Left cardiac atrium (tissue), 4 donors: Measurements from ENCODE around the gene CAMK1. TPM values are rescaled to one million over a fixed set of nuclear protein-coding genes. Genes with fewer than 3 reads are reported as not detected.

Experiments used
- ATAC-seq, 2 donors: fragments of 200-7000 bp; cut with Tn5 transposase; one replicate each; pipeline ENCODE4 v1.9.1; 2020; ENCODE audit warnings: mild to moderate bottlenecking in 2 of 2, moderate library complexity in 2 of 2
- DNase-seq: peaks from one replicate; pipeline ENCODE4 v3.0.0-alpha.2; 2020
- intact Hi-C, 2 donors: fragments of 100-400 bp; cut with DNase I; formaldehyde crosslinking; loops; one replicate each; pipeline versions ENCODE4 v1.14.1 to v1.15.1; 2022 to 2023
- total RNA-seq, 2 donors: library from RNA; stranded (reverse); fragmentation: NEBNext Ultra II Directional; extraction: Animal tissue kit (Norgen Biotek cat#: 25700); gene quantifications; one replicate each; pipeline ENCODE4 v1.2.1, GENCODE V29; 2021
- donor health status: DM: no; HTN: yes; CAD: no.
- donor health status: DM: no; HTN: yes; CAD: no; lungs with severe emphysema.
- donor health status: DM: yes; HTN: yes; CAD: no.
- donor health status: Dilated cardiomyopathy.

CAMK1 gene
- total RNA-seq, 2 donors from 2014 or later, result 24.2 to 27.4 TPM

DNA sequence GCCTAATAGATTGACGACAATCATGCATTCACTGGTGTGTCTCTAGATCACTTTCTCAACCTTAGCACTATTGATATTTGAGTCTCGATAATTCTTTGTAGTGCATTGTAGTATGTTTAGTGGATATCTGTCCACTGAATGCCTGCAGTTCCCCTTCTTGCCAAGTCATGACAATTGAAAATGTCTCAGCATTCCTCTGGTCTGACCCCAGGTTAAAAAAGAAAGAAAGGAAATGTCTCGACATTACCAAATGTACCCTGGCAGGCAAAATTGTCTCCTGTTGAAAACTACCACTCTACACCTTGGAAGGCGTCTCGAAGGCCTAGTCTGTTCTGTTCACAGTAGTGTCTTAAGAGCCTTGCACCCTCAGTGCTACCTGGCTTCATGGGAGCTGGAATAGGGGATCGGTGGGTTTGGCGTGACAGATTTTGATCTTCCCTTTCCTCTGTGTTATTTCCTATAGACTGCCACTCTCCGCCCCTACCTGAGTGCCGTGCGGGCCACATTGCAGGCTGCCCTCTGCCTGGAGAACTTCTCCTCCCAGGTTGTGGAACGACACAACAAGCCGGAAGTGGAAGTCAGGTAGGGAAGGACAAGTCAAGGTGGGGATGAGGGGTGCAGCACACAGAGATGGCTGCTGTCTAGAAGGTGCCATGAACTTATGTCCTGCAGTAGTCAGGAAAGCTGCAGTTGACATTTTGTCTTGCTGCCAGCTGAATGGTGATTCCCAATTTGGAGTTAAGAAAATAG, 27.6 kb upstream of the CAMK1 start:
- no peak for ATAC-seq
- intact Hi-C loops, result no loop called here
- DNase-seq, result no peak

DNA sequence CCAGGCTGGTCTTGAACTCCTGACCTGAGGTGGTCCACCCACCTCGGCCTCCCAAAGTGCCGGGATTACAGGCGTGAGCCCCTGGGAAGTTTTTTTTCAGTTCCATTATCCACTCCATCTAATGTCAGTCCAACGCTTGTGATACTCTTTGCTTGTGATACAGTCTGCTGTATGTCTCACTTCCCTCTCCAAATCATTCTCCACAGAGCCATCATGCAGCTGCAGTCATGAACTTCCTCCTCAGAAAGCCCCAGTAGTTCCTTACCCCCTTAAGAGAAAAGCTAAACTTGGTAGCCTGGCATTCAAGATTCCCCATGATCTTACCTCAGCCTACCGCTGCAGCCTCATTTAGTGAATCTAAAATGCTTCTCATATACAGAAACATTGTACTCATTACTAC, 25.5 kb upstream of the CAMK1 start:
- DNase-seq (no peak), ATAC-seq (no peak)
- intact Hi-C loops, result no loop called here

DNA sequence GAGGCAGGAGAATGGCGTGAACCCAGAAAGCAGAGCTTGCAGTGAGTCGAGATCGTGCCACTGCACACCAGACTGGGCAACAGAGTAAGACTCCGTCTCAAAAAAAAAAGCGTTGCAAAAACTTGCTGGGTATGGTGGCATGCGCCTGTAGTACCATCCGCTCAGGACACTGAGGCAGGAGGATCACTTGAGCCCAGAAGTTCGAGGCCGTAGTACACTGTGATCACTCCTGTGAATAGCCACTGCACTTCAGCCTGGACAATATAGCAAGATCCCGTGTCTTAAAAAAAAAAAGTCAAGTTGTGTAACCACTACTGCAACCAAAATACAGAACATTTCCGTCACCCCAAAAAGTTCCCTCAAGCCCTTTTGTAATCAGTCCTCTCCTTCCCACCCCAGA, 24.7 kb upstream of the CAMK1 start:
- ATAC-seq (no peak), DNase-seq (no peak)
- intact Hi-C loops, result no loop called here

DNA sequence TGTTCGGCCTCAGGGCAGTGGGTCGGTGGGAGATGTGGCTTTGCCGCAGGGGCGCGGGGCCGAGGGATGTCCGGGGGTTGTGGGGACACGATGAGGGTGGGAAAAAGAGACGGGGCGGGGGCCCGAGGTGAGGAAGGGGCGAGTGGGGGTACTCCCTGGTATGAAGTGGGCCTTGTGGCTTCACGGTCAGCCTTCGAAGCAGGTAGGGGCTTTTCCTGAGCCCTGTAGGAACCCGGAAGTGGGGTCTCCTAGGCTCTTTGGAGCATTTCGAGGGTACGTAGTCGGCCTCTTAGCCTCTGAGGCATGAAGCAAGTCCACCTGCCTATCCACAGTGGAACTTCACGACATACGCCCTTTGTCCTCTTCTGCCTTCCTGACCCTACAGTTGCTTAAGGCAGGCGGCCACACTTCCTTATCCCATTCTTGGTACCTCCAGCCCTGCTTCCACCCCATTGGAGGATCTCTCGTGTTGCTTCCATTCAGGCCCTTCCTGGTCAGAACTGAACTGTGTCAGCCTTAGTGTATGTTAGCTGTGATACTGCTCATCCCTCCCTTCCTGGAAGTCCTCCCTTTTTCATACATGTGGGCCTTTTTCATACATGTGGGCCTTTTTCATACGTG, 23.5 kb upstream of the CAMK1 start:
- intact Hi-C loops, result no loop called here
- ATAC-seq (peak; percentile 1 to 23), DNase-seq (peak; percentile 37)

DNA sequence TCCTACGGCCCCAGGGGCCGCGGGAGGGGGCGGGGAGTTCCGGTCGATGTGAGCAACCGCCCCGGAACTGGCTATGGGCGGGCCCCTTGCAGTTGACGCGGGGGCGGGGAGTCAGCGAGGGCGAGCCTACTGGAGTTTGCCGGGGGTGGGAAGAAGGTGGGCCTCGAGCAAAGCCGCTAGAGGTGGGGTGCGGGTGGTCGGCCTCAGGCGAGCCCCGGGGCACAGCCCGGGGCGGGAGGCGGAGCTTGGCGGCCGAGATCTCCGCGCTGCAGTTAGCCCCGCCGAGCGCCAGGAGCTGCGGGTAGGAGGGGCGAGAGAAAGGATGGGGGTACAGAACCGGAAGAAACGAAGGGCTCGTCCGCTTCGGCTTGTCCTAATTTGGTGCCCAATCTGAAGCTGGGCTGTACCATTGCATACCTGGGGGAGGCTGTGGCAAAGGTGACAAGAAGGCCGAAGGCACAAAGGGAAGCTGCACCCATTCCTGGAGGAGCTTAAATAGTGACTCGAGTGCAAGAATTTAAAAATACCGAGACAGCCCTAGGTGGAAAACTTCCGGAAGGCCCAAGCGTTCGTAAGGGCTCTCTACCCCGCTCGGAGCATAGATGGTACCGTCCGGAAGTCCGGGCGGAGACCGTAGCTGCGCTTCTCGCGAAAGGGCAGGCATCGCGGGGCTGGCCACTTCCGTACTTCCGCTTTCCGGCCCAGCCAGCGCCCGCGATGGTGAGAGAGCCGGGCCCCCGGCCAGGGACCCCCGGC, 22.8 kb upstream of the CAMK1 start, which contains the start of the genes ARPC4 and TADA3:
Gene ARPC4 (plus strand): TSS at position 678 of the 756 bp plus-strand sequence. CDS start 40 bp downstream, at position 718.
Gene TADA3 (minus strand): TSS at position 69 of the 756 bp plus-strand sequence. CDS start 1,007 bp downstream, outside the sequence.
- peak; percentile 94 to 95 for ATAC-seq
- intact Hi-C loops, result no loop called here

DNA sequence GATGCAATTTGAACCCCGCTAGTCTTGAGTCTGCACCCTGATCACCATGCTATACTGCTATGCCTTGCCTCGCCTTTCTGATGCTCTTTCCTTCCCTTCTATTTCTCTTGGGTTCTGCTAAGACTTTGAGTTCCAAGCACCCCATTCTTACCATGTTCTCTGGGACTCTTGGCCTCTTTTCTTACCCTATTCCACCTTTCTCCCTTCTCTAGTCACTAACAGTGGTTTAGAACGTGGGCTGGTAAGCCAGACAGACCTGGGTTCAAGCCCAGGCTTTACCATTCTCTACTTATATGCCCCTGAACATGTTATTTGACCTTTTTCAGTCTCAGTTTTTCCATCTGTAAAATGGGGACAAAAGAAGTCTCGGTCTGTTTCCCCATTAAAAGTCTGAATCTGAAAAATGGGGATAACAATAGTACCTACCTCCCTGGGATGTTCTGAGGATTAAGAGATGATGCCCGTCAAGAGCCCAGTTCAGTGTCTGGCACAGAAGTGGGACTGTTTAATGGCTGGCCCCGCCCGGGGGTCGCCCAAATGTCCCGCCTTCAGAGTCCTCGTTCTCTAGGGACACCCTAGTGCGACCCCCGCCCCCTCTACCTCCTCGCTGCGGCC, 22.1 kb upstream of the CAMK1 start:
- DNase-seq (no peak), ATAC-seq (no peak)
- intact Hi-C loops, result no loop called here

More for the DNA sequence above, 22.8 kb upstream of the CAMK1 start, which contains the start of the genes ARPC4 and TADA3:
- peak; percentile 97 for DNase-seq

DNA sequence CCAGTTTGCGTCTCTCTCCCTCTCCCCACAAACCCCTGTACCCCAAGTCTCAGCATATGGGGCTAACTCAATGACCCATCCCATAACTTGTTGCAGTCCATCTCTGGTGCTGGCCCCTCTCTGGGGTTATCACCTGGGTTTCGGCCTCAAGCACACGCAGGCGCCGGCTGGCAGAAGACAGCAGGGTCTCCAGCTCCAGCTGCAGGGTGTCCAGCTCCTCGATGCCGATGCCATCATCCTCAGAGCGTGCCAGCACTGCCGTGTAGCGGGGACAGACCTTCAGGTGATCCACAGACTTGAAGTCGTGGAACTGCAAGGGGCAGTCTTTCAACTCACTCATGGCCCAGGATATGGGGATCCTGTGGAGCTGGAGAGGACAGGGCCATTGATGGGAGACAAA, 21.4 kb upstream of the CAMK1 start:
- no peak for DNase-seq
- intact Hi-C loops, result no loop called here
- no peak for ATAC-seq

DNA sequence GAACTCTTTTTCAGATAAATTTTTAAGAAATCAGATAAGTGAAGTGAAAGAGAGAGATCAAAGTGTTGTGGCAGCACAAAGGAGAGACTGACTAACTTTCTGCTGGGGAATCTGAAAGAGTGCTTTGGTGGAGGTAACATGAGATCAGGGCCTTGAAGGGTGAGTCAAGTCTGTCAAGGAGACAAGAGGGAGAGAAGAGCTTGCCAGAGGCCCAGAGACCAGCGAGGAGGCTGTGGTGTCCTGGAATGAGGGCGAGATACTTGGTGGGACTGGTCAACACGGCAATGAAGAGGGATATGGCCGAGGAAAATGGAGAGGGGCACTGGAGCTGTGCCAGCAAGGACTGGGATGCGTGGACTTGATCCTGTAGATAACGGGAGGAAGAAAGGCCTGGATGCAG, 18.0 kb upstream of the CAMK1 start:
- DNase-seq (no peak), ATAC-seq (no peak)
- intact Hi-C loops, result no loop called here

DNA sequence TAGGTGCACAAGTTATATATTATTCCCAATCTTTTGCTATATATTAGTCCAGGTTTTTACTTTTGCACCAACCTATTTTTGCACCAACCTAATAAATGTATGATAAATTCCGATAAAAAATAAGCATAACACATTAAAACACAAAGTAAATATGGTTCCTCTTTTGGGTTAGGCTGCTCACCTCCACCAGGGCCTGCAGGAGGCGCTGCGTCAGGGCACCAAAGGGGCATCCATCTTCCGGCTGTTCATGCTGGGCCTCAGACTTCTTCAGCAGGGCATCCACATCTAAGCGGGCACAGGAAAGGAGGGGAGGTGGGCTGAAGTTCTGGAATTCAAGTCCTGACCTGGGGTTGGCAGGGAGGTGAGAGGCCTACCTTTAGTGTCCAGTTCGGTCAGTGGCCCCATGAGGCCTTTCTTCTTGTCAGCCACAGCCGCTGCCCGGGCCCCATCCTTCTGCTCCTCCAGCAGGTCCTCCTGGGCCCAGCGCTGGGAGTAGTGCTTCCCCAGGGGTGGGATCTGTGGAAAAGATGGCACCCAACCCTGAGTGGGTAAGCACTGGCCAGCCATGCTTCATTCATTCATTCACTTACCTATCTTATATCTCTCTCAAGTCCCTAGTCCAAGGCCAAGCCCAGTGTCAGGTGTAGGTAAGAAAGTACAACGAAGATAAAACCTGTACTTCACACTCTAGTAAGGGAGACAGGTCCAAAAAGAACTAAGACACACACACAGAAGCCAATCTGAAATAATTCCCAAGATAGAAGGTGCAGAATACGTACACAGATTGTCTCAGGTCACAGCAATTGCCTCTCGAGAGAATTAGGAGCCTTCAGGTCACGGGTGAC, 17.3 kb upstream of the CAMK1 start:
- intact Hi-C loops, result no loop called here
- DNase-seq (no peak), ATAC-seq (no peak)

DNA sequence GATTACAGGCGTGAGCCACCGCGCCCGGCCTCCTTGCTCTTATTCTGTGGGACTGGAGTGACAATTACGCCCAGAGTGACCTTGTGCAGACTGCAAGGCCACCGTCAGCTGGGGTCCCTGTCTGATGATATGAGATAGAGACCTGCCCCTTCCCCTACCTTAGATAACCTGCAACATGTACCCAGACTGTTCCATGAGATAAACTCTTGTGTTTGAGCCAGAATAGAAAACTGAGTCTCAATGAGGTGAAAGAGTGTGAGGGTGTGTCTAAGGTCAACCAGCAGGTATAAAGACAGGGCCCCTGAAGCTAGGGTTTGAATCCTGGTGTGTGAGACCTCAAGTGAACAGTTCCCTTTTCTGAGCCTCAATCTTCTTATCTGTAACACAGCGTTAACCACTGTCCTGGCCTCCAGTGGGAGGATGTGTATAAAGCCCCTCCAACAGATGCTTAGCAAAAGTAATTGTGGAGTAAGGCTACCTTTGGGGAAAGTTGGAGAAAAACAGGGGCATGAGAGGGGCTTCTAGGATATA, 16.5 kb upstream of the CAMK1 start:
- DNase-seq (no peak), ATAC-seq (no peak)
- intact Hi-C loops, result no loop called here

DNA sequence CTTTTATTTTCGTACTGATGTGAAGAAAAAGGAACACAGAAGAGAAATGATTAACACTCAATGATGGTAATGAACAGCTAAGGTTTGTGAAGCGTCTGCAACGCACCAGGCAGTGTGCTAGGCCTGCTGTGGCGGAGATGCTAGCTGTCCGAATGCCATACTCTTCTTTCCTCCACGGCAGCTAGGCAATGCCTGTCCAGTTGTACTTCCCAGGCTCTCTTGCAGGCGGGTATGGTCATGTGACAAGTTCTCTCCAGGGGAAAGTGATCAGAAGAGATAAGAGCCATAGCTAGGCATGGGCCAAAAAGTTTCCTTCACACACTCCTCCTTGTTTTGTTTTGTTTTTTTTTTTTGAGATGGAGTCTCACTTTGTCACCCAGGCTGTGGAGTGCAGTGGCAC, 15.9 kb upstream of the CAMK1 start:
- ATAC-seq (peak in 1 of 2 donors; percentile 72), DNase-seq (no peak)
- intact Hi-C loops, result no loop called here

DNA sequence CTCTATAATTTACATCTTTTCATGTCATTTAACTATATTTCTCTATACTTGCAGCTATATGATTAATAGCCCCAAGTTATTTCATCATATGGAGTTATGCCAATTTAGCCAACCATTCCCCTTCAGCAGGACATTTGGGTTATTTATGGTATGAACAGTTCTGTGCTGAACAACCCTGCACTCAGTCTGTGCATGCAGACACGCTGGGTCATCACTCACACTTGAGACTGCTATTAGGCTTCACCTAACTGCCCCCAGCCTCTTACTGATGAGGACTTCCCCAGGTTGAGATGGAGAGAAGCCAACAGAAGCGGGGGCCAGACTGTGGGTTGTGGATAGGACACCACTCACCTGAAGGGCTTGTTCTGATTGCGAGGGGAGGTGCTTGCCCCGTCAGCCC, 15.2 kb upstream of the CAMK1 start:
- intact Hi-C loops, result no loop called here
- DNase-seq (no peak), ATAC-seq (no peak)

DNA sequence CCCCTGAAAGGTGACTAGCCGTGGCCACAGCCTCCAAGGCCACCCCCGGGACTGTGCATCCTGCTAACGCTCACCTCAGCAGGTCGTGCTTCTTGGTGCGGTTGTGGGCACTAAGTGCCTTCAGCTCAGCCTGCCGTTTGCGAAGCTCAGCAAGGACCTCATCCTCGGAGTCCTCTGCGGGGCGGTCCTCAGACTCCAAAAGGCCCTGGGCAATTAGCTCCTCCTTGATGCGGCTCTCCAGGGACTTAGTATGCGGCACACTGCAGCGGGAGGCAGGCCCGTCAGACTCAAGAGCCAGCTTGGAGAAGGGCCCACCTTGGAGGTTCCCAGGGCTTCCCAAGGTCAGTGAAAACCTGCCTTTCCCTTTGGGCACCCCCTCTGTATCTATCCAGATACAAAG, 14.2 kb upstream of the CAMK1 start:
- no peak for DNase-seq
- no peak for ATAC-seq
- intact Hi-C loops, result no loop called here

DNA sequence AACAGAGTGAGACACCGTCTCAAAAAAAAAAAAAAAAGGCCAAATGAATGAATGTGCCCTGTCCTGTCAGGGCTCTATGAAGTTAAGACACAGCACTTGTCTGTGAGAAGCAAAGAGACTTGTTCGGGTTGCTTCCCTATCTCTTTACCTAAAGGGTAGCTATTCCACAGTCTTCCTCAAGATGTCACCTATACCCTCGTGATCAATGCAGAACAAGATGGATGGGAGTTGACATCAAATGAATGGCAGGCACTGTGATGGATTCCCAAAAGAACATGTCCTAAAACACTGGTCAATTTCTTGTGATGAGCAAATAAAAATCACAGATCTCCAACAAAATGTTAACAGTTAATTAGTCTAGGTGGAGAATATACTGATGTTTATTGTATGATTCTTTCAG, 13.0 kb upstream of the CAMK1 start:
- intact Hi-C loops, result no loop called here
- no peak for ATAC-seq
- no peak for DNase-seq

DNA sequence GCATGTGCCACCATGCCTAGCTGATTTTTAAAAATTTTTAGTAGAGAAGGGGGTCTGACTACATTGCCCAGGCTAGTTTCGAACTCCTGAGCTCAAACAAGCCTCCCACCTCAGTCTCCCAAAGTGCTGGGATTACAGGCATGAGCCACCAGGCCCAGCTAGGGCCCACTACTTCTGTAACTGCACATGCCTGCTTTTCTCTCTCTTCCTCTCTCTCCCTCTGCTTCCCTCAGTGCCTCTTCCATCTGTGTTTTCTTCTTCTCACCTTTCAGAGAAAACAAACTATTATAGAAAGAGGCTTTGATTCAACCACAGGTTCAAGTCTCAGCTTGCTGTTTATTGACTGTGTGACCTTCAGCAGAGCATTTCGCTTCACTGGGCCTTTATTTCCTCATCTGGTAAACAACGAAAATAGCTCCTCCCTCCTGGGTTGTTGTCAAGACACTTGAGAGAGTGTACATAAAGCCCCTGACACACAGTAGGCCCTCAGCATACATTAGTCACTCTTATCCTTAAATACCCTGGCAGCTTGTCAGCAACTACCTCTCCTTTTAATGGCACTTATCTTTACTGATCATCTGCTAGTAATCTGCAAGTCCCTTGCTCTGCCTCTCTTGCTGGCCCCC, 12.3 kb upstream of the CAMK1 start:
- ATAC-seq (no peak), DNase-seq (no peak)
- intact Hi-C loops, result no loop called here

DNA sequence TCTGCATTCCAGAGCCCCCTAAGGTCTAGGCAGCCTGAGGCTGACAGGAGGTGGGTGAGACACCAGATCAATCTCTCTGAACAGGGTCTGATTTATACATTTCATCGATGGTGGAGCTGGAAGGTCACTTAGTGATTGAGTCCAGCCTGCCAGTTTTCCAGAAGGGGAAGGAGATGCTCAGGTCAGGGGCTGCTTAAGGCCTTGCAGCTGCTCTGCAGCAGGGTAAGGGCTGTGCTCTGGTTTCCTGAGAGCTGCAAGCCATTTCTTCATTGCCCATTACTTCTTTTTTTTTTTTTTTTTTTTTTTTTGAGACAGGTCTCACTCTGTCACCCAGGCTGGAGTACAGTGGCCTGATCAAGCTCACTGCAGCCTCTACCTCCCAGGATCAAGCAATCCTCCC, 11.8 kb upstream of the CAMK1 start:
- DNase-seq (no peak), ATAC-seq (no peak)
- intact Hi-C loops, result no loop called here

DNA sequence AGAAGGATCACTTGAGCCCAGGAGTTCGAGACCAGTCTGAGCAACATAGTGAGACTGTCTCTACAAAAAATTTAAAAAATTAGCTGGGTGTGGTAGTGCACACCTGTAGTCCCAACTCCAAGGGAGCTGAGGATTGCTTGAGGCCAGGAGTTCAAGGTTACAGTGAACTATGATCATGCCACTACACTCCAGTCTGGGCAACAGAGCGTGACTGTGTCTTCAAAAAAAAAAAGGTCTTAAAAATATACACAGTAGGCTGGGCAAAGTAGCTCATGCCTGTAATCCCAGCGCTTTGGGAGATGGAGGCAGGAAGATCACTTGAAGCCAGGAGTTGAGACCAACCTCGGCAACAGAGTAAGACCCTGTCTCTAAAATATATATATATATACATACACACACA, 11.2 kb upstream of the CAMK1 start:
- ATAC-seq (no peak), DNase-seq (no peak)
- intact Hi-C loops, result no loop called here

DNA sequence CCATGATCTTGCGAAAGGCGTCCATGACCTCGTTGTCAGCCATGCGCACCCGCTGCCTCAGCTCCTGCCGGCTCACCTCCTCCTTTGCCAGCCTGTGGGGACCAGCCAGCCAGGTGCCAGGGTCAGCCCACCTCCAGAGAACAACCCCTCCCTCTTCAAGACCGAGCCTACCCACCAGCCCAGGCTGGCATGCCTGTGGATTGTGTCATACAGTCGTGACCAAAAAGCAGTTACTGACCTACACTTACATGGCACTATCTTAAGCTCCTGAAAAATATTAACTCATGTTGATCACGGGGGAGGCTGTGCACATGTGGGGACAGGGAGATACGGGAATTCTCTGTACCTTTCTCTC, 10.7 kb upstream of the CAMK1 start:
- DNase-seq (peak; percentile 18), ATAC-seq (no peak)
- intact Hi-C loops, result no loop called here
